ENCODE results near the gene SENP2. TPM values are rescaled to one million over a fixed set of nuclear protein-coding genes. Genes with fewer than 3 reads are reported as not detected.
A peak's percentile ranks its signal among the peaks of the same experiment; 100 is the strongest.

Gene SENP2
- polyA plus RNA-seq, 1 of the 3 experiments (the other 2 are of a cell fraction), result 7.1 TPM

DNA sequence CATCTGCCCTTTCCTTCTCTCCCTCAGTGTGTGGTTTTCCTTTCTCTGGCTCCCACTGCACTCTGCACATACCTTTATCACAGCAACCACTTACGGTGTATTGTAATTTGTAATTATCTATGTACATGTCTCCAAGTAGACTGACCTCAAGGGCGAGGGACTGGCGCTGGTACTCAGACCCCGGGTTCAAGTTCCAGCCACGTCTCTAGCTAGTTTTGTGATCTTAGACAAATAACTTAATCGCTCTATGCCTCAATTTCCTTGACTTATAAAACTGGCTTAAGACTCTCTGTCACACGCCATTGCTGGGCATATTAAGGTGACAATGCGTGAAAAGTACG is 607 bp upstream of the SENP2 start:
- peak overlapping the region; percentile 95 for H2AFZ ChIP-seq (ENCODE audit: low read depth)
- peak overlapping the region; percentile 23 to 78; a peak in 3 of 4 replicates for H3K27ac ChIP-seq (ENCODE audit: low read depth in 2 of 2, low read length in 1 of 2)
- H3K4me2 ChIP-seq, result peak overlapping the region; percentile 79
- H3K79me2 ChIP-seq (ENCODE audit: insufficient read depth), result peaks cover 40% of the 10 kb centered on the region
- H3K9ac ChIP-seq, result peak overlapping the region; percentile 16; the same call in 1 of the 2 replicates
- H3K9me2 ChIP-seq, result no peaks in the 10 kb centered on the region
- no peaks in the 10 kb centered on the region for H3F3A ChIP-seq (replicated peaks; ENCODE audit: insufficient read depth)
- POLR2A ChIA-PET, result interaction anchor here (0.6 to 1.7 kb wide), 6 partner anchors 10 to 352 kb away, joined by 3 to 9 read pairs (median 4); partner anchors contain the start of genes TMEM41A and TRA2B
- H3K27me3 ChIP-seq (ENCODE audit: insufficient read depth), result no peaks in the 10 kb centered on the region
- H3K4me3 ChIP-seq (ENCODE audit: low read depth in 2 of 2, low read length in 1 of 2), result peak overlapping the region; percentile 82 to 98
- H4K20me1 ChIP-seq (ENCODE audit: insufficient read depth), result no peaks in the 10 kb centered on the region
- peaks cover 5 to 12% of the 10 kb centered on the region in 2 experiments; a peak in 2 of 4 replicates for H3K4me1 ChIP-seq (ENCODE audit: control insufficient read depth in 1 of 2, insufficient read depth in 2 of 2, low read depth in 1 of 2, low read length in 1 of 2)
- H3K9me3 ChIP-seq, result no peaks in the 10 kb centered on the region
- TF ChIP-seq FOSL2 (IDR thresholded peaks at IDR 0.05; ENCODE audit: borderline replicate concordance, low read depth) (no peak), POLR2AphosphoS5 (IDR thresholded peaks at IDR 0.05; ENCODE audit: low read depth, low read length) (no peak), GABPA (IDR thresholded peaks at IDR 0.05; ENCODE audit: low read depth) (no peak), RCOR1 (IDR thresholded peaks at IDR 0.05; ENCODE audit: low read length) (no peak), FOXJ3 (CRISPR knock-in tag; IDR thresholded peaks at IDR 0.05) (0 out of 2 replicates have a peak, but pooled peaks have one; percentile 24)
- CTCF ChIA-PET, result interaction anchor here (4.6 kb wide), 1 partner anchor 9 kb away, joined by 36 read pairs; no protein-coding TSS in a partner anchor
- DNase-seq, result peak; percentile 16
- 2% methylated on average over 9 of the region's 9 CpGs for WGBS (ENCODE audit: low lambda C conversion rate)
- no peaks in the 10 kb centered on the region for H3K36me3 ChIP-seq (replicated peaks in 1 of 2; ENCODE audit: control insufficient read depth in 1 of 2, insufficient read depth in 2 of 2, low read length in 1 of 2)

DNA sequence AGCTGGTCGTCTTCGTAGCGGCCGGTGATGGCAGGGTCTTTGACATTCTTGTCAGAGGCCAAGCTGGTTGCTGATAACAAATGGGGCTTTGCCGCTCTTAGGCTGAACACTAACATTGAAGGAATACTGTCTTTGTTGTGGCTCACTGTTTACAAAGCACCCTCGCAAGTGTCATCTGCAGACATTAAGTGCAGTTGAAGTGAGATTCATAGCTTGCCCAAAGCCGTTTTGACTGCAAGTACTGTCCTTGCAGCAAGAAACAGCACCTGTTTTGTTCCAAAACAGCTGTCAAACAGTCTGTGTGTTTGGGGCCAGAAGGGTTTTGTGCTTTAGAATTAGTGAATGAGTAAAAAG is 568 bp downstream of the SENP2 start:
- DNase-seq, result no peak
- H2AFZ ChIP-seq (ENCODE audit: low read depth), result peak overlapping the region; percentile 93; the same call in 1 of the 2 replicates
- TF ChIP-seq SIN3A (IDR thresholded peaks at IDR 0.05; ENCODE audit: borderline replicate concordance, low read depth, low read length) (no peak), TEAD4 (IDR thresholded peaks at IDR 0.05; ENCODE audit: borderline replicate concordance, insufficient read depth) (no peak), RCOR1 (IDR thresholded peaks at IDR 0.05; ENCODE audit: low read length) (no peak), ELF1 (IDR thresholded peaks at IDR 0.05) (no peak), NFIC (IDR thresholded peaks at IDR 0.05; ENCODE audit: borderline replicate concordance) (no peak), FOXM1 (IDR thresholded peaks at IDR 0.05; ENCODE audit: low read depth) (no peak), NRF1 (IDR thresholded peaks at IDR 0.05; ENCODE audit: low read depth, low read length) (no peak), RAD21 (IDR thresholded peaks at IDR 0.05; ENCODE audit: low read length) (no peak), MEF2A (IDR thresholded peaks at IDR 0.05; ENCODE audit: borderline replicate concordance, low read depth) (no peak)
- TF ChIP-seq, protein P1, sequence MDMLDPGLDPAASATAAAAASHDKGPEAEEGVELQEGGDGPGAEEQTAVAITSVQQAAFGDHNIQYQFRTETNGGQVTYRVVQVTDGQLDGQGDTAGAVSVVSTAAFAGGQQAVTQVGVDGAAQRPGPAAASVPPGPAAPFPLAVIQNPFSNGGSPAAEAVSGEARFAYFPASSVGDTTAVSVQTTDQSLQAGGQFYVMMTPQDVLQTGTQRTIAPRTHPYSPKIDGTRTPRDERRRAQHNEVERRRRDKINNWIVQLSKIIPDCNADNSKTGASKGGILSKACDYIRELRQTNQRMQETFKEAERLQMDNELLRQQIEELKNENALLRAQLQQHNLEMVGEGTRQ (IDR thresholded peaks at IDR 0.05; ENCODE audit: borderline replicate concordance, low read depth, low read length), result no peak
- TF ChIP-seq, protein P2, sequence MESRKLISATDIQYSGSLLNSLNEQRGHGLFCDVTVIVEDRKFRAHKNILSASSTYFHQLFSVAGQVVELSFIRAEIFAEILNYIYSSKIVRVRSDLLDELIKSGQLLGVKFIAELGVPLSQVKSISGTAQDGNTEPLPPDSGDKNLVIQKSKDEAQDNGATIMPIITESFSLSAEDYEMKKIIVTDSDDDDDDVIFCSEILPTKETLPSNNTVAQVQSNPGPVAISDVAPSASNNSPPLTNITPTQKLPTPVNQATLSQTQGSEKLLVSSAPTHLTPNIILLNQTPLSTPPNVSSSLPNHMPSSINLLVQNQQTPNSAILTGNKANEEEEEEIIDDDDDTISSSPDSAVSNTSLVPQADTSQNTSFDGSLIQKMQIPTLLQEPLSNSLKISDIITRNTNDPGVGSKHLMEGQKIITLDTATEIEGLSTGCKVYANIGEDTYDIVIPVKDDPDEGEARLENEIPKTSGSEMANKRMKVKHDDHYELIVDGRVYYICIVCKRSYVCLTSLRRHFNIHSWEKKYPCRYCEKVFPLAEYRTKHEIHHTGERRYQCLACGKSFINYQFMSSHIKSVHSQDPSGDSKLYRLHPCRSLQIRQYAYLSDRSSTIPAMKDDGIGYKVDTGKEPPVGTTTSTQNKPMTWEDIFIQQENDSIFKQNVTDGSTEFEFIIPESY (IDR thresholded peaks at IDR 0.05; ENCODE audit: borderline replicate concordance, low read depth), result no peak
- H3K9me3 ChIP-seq, result no peaks in the 10 kb centered on the region
- H3K36me3 ChIP-seq (replicated peaks in 1 of 2; ENCODE audit: control insufficient read depth in 1 of 2, insufficient read depth in 2 of 2, low read length in 1 of 2), result no peaks in the 10 kb centered on the region
- H3K4me2 ChIP-seq, result peak overlapping the region; percentile 99
- H3K9ac ChIP-seq, result peak overlapping the region; percentile 94
- H3K27ac ChIP-seq (ENCODE audit: low read depth in 2 of 2, low read length in 1 of 2), result peak overlapping the region; percentile 60 to 81; a peak in 3 of 4 replicates
- H3K79me2 ChIP-seq (ENCODE audit: insufficient read depth), result peaks cover 45% of the 10 kb centered on the region
- H3F3A ChIP-seq (replicated peaks; ENCODE audit: insufficient read depth), result no peaks in the 10 kb centered on the region
- H3K4me1 ChIP-seq (ENCODE audit: control insufficient read depth in 1 of 2, insufficient read depth in 2 of 2, low read depth in 1 of 2, low read length in 1 of 2), result peaks cover 5 to 12% of the 10 kb centered on the region in 2 experiments; a peak in 2 of 4 replicates
- H3K9me2 ChIP-seq, result no peaks in the 10 kb centered on the region
- whole genome bisulfite sequencing (ENCODE audit: low lambda C conversion rate), result 1% methylated on average over 5 of the region's 7 CpGs
- ChIA-PET POLR2A (interaction anchor here (0.9 to 1.7 kb wide), 5 partner anchors 10 to 86 kb away, joined by 3 to 9 read pairs (median 4); no protein-coding TSS in a partner anchor), CTCF (interaction anchor here (0.8 to 4.6 kb wide), 3 partner anchors 10 to 60 kb away, joined by 3 to 36 read pairs (median 4); no protein-coding TSS in a partner anchor)
- peak overlapping the region; percentile 82 to 98 for H3K4me3 ChIP-seq (ENCODE audit: low read depth in 2 of 2, low read length in 1 of 2)
- H3K27me3 ChIP-seq (ENCODE audit: insufficient read depth), result no peaks in the 10 kb centered on the region
- no peaks in the 10 kb centered on the region for H4K20me1 ChIP-seq (ENCODE audit: insufficient read depth)

All from SK-N-SH (cell line).